ENCODE measurements around the gene RNF151. TPM values are rescaled to one million over a fixed set of nuclear protein-coding genes. Genes with fewer than 3 reads are reported as not detected.

RNF151 gene
- total RNA-seq, 2 experiments from 2014 or later, result not detected

- intact Hi-C loops (cut with micrococcal nuclease; ENCODE audit: unreplicated experiment), result no loop called here
- Histone ChIP-seq H3K4me1 (ENCODE audit: insufficient read depth, low read length, poor library complexity, severe bottlenecking) (peaks cover 18% of the 10 kb centered on the region), H3K79me2 (ENCODE audit: insufficient read depth, low read depth, low read length) (no peaks in the 10 kb centered on the region), H3K4me3 (ENCODE audit: low read depth, low read length, poor library complexity, severe bottlenecking) (peak overlapping the region; percentile 82), H2AFZ (ENCODE audit: low read length) (no peak overlapping the region), H3K4me2 (ENCODE audit: low read length) (peak overlapping the region; percentile 85), H4K20me1 (ENCODE audit: insufficient read depth, low read length) (no peaks in the 10 kb centered on the region), H3K27ac (ENCODE audit: low read depth, low read length, poor library complexity, severe bottlenecking) (no peak overlapping the region), H3K9me3 (ENCODE audit: low read length) (no peaks in the 10 kb centered on the region), H3K36me3 (ENCODE audit: insufficient read depth, low read length) (peaks cover 12% of the 10 kb centered on the region; the same call in 1 of the 2 replicates), H3K9me2 (ENCODE audit: insufficient read depth, low read length) (no peaks in the 10 kb centered on the region)
- CTCF ChIA-PET (ENCODE audit: unreplicated experiment), result interaction anchor here (0.6 kb wide), 1 partner anchor 801 kb away, joined by 3 read pairs; no protein-coding TSS in a partner anchor
- no peak for TF ChIP-seq EZH2phosphoT487 (IDR thresholded peaks at IDR 0.05; ENCODE audit: borderline replicate concordance, low read depth, low read length)
- no peak for TF ChIP-seq CTCF (conservative IDR thresholded peaks at IDR 0.05; ENCODE audit: low read length)
- no TSS peak for BruUV-seq (replicated peaks)
- POLR2A ChIA-PET, result interaction anchor here (1.1 kb wide), 1 partner anchor 14 kb away, joined by 3 read pairs; the partner anchor contains the start of gene TBL3
- no peak for DNase-seq (ENCODE audit: low spot score)
These were observed 19.0 kb downstream of the RNF151 start for GRCh38 chr16:1985466-1986150.

GRCh38 chr16:1987198-1987597 is 20.5 kb downstream of the RNF151 start:
- H3K4me2 ChIP-seq (ENCODE audit: low read length), result no peak overlapping the region
- no peak overlapping the region for H2AFZ ChIP-seq (ENCODE audit: low read length)
- no peak overlapping the region for H3K27ac ChIP-seq (ENCODE audit: low read depth, low read length, poor library complexity, severe bottlenecking)
- H3K9me2 ChIP-seq (ENCODE audit: insufficient read depth, low read length), result no peaks in the 10 kb centered on the region
- POLR2A ChIA-PET, result no interaction called here
- peaks cover 31% of the 10 kb centered on the region for H3K4me1 ChIP-seq (ENCODE audit: insufficient read depth, low read length, poor library complexity, severe bottlenecking)
- no peaks in the 10 kb centered on the region for H3K79me2 ChIP-seq (ENCODE audit: insufficient read depth, low read depth, low read length)
- peaks cover 12% of the 10 kb centered on the region; the same call in 1 of the 2 replicates for H3K36me3 ChIP-seq (ENCODE audit: insufficient read depth, low read length)
- DNase-seq (ENCODE audit: low spot score), result no peak
- no peaks in the 10 kb centered on the region for H4K20me1 ChIP-seq (ENCODE audit: insufficient read depth, low read length)
- TF ChIP-seq EZH2phosphoT487 (IDR thresholded peaks at IDR 0.05; ENCODE audit: borderline replicate concordance, low read depth, low read length), result no peak
- no peak for TF ChIP-seq CTCF (conservative IDR thresholded peaks at IDR 0.05; ENCODE audit: low read length)
- CTCF ChIA-PET (ENCODE audit: unreplicated experiment), result no interaction called here
- H3K9me3 ChIP-seq (ENCODE audit: low read length), result no peaks in the 10 kb centered on the region
- no peak overlapping the region for H3K4me3 ChIP-seq (ENCODE audit: low read depth, low read length, poor library complexity, severe bottlenecking)
- no TSS peak for BruUV-seq (replicated peaks)
- intact Hi-C loops (cut with micrococcal nuclease; ENCODE audit: unreplicated experiment), result no loop called here

All from OCI-LY7 (cell line).